Caki2 (cell line): Measurements from ENCODE around the gene AXIN1. TPM values are rescaled to one million over a fixed set of nuclear protein-coding genes. Genes with fewer than 3 reads are reported as not detected.
"Not testable (repeated sequence)": the region's sequence is repeated elsewhere in the genome, so short reads cannot be mapped to it uniquely, and the experiment has no call there.

Experiments
- DNase-seq: peaks from one replicate; pipeline ENCODE4 v3.0.0-alpha.2; 2015; ENCODE audit warnings: low read depth
- in situ Hi-C: cut with HindIII; loops from 2 replicates; pipeline ENCODE4 v1.10.0; 2016; ENCODE audit warnings: low sequenced_read_pairs, low pct_unique_long_range_greater_than_20kb, mixed read lengths
- total RNA-seq: library from RNA; depleted of rRNA; stranded (reverse); fragments of >200 nt; shearing (Covaris generic); gene quantifications from 2 replicates; pipeline ENCODE4 v1.2.3, GENCODE V29; 2014; ENCODE audit warnings: low replicate concordance; rRNA removed

AXIN1 gene, protein sequence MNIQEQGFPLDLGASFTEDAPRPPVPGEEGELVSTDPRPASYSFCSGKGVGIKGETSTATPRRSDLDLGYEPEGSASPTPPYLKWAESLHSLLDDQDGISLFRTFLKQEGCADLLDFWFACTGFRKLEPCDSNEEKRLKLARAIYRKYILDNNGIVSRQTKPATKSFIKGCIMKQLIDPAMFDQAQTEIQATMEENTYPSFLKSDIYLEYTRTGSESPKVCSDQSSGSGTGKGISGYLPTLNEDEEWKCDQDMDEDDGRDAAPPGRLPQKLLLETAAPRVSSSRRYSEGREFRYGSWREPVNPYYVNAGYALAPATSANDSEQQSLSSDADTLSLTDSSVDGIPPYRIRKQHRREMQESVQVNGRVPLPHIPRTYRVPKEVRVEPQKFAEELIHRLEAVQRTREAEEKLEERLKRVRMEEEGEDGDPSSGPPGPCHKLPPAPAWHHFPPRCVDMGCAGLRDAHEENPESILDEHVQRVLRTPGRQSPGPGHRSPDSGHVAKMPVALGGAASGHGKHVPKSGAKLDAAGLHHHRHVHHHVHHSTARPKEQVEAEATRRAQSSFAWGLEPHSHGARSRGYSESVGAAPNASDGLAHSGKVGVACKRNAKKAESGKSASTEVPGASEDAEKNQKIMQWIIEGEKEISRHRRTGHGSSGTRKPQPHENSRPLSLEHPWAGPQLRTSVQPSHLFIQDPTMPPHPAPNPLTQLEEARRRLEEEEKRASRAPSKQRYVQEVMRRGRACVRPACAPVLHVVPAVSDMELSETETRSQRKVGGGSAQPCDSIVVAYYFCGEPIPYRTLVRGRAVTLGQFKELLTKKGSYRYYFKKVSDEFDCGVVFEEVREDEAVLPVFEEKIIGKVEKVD
- 82.2 and 84.5 TPM in 2 replicates for total RNA-seq

DNA sequence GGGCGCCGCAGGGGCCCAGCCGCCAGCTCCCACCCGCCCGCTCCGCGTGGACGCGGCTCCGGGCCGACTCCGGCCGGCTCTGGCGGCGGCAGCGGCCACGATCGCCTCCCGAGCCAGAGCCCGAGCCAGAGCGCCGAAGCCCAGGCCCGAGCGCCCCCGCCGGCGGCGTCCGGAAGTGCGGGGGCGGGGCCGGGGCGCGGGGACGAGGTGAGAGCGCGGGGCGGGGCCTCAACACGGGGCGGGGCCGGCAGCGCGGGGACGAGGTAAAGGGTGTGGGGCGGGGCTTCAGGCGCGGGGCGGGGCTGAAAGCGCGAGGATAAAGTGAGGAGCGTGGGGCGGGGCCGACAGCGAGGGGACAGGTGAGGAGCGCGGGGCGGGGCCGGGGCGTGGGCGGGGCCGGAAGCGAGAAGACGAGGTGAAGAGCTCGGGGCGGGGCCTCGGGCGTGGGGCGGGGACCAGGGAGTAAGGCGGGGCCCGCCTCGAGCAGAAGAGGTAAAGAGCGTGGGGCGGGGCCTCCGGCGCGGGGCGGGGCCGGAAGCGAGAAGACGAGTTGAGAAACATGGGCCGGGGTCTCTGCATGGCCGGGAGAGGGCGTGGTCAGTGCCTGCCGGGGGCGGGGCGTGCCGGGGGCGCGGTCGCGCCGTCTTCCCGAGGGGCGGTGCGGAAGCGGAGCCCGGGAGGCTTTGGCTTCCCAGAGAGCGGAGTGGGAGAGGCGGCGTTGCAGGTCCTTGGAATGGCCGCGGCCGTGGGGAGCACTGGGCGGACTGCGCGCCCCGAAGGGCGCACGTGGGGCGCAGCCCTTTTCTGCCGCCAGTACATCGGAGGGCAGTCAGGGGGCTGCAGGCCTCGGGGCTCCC lies at the start of gene AXIN1:
Gene AXIN1 (minus strand): TSS at position 177 of the 857 bp plus-strand sequence. CDS start 5,698 bp downstream, outside the sequence.
- in situ Hi-C loops, result no loop called here
- DNase-seq, result peak; percentile 89

DNA sequence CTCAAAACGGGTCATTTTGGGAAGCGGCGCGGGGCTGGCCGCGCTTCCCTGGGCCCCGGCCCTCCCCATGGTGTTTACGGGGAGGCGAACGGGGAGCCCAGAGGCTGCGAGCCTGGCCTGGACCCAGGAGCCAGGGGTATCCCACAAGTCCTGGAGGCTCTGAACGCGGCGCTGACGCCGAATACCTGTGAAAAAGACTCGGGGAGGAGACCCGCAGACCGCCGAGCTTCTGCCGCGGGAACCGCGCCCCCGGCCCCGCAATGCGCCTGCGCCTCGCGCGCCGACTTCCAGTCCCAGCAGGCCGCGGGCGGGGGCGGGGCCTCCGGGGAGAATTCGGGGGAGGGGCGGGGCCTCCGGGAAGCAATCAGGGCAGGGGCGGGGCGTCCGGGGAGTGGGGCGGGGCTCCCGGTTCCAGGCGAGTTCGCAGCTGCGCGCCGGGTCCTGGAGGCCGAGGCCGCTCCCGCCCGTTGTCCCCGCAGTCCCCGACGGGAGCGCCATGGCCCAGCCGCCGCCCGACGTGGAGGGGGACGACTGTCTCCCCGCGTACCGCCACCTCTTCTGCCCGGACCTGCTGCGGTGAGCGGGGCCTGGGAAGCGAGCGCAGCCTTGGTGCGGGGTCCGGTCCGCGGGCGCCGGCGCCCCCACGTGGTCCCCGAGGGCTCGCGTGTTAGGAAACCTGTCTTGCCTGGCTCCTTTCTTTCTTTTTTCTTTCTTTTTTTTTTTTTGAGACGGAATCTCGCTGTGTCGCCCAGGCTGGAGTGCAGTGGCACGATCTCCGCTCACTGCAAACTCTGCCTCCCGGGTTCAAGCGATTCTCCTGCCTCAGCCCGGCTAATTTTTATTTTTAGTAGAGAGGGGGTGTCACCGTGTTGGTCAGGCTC lies 49.2 kb upstream of the AXIN1 start, which contains the start of gene DECR2:
Gene DECR2 (plus strand): TSS at position 418 of the 881 bp plus-strand sequence. CDS start 79 bp downstream, at position 497.
- DNase-seq, result peak; percentile 90
- in situ Hi-C loops, result no loop called here

DNA sequence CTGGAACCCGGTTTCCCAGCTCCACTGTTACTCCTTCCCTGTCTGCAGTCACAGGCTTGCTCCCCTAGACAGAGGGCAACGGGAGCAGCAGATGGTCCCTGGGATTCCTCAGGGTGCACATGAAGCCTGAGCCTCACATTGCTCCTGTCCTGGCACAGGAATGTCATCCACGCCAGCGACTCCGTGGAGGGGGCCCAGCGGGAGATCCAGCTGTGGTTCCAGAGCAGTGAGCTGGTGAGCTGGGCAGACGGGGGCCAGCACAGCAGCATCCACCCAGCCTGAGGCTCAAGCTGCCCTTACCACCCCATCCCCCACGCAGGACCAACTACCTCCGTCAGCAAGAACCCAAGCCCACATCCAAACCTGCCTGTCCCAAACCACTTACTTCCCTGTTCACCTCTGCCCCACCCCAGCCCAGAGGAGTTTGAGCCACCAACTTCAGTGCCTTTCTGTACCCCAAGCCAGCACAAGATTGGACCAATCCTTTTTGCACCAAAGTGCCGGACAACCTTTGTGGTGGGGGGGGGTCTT lies 47.6 kb upstream of the AXIN1 start:
- DNase-seq, result no peak
- in situ Hi-C loops, result no loop called here

DNA sequence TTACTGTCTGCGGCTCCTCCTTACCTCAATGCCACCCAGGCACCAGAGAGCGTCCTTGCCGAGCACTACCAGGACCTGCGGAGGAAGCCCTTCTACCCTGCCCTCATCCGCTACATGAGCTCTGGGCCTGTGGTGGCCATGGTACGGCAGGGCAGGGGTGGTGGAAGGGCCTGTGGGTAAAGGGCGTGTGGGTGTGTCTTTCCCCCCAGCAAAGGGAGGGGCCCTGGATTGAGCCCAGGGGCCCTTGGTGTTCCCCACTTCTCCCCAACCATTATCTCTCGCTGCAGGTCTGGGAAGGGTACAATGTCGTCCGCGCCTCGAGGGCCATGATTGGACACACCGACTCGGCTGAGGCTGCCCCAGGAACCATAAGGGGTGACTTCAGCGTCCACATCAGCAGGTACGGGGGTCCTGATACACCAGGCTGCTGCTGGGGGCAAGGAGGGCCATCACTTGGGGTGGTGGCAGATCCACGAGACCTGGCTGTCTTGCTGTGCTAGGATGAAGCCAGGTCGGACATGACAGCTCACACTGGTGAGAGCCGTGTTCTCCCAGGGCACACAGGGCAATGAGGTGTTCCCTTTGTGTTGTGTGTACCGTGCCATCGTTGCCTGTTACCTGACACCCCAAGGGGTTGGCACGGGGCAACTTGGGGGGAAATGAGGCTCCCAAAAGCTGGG lies 47.0 kb upstream of the AXIN1 start:
- in situ Hi-C loops, result no loop called here
- DNase-seq, result no peak

DNA sequence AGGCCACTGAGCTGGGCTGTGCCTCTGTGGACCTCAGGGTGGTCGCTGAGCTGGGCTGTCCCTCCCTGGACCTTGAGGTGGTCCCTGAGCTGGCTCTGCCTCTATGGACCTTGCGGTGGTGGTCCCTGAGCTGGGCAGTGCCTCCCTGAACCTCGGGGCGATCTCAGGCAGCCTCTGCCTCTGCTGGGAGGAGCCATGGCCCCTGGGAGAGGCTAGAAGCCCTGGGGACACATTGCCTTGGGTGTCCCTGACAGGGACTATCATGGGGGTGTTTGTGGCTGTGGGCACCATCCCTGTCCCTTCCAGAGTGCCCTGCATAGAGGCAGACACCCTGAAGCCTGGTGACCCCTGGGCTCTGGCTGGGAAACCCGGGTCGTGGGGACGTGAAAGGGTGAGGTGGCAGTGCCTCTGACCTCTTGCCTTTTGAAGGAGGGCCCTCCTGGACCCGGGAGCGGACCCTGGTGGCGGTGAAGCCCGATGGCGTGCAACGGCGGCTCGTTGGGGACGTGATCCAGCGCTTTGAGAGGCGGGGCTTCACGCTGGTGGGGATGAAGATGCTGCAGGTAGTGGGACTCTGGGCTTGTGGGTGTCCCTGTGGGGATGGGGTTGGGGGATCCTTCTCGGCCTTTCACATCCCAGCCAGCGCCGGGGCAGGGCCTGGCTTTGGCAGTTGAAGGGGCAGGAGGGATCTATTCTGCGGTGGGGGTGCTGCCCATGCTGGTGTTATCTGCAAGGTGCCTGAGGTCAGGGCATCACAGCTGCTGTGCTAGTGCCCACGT lies 46.2 kb upstream of the AXIN1 start:
- DNase-seq, result no peak
- in situ Hi-C loops, result no loop called here

DNA sequence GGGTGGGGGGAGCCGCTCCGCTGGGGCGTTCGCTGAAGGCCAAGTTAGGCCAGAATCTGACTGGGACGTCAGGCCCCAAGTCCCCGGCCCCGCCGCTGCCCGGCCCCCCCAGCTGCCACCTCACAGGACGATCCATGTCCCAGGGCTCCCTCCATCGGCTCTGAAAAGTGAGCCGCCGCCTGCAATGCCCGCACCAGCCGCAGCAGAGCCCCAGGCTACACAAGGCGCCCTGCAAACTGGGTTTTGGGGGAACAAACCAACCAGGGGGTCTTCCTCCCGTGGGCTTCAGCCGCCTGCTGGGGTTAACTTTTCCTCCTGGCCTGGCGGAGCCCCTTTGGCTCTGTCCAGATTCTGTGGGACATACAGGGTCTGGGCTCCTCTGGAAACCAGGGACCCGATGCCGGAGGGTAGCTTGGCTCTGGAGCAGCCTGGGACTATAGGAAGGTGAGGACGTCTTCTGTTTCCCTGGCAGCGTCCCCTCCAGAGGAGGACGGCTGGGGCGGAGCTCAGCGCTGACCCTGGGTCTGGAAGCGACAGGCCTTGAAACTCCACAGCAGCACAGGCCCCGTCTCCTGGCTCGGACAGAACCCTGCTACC lies 45.3 kb upstream of the AXIN1 start:
- peak; percentile 37 for DNase-seq
- in situ Hi-C loops, result no loop called here

DNA sequence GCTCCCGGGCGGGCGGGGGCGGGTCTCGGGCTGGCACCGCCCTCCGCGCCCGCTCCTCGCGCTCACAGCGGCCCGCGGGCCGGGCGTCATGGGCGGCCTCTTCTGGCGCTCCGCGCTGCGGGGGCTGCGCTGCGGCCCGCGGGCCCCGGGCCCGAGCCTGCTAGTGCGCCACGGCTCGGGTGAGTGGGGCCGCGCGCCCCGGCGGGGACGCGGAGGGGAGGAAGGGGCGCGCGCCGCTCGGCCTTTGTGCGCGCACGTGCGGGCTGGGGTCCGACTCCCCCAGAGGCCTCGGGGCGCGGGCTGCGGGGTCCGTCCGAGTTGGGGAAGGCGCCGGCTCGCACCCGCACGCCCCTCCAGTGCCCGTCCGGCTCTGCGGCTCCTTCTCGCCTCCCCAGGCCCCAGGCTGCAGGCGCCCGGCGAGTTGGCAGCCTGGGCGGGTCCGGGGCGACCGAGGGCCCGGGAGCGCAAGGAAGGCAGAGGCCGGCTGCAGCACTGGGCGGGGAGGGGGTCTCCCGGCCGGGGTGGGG lies 44.7 kb upstream of the AXIN1 start, which contains the start of gene NME4:
Gene NME4 (plus strand): TSS at position 65 of the 527 bp plus-strand sequence. CDS start 24 bp downstream, at position 89.
- peak; percentile 31 for DNase-seq
- in situ Hi-C loops, result no loop called here

DNA sequence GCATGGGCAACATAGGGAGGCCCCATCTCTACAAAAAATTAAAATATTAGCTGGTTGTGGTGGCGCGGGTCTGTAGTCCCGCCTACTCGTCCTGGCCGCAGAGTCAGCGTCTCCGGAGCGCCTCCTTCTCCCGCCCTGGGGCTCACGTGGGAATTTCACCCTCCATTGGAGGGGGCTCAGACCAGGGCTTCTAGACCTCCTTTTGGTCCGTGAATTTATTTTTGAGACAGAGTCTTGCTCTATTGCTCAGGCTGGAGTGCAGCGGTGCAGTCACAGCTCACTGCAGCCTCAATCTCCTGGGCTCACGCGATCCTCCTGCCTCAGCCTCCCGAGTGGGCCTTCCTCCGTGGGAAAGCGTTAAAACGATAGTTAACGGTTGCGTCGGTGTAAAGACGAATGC lies 44.1 kb upstream of the AXIN1 start:
- peak; percentile 56 for DNase-seq
- in situ Hi-C loops, result no loop called here

DNA sequence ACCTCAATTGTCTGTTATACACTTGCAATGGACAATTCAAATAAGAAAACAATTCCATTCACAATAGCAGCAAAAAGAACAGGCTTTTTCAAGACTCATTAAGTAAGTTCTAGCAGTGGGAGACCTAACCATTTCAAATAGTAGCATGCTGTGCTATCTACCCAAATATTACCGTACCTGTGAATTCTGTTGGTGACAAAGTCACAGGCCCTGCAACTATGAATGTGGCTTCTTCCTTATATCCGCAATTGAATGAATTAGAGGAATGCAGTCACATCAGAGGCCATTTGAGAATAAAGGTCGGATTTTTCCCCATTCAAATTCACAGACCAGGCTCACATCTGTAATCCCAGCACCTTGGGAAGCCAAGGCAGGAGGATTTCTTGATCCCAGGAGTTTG lies 43.7 kb upstream of the AXIN1 start:
- DNase-seq, result peak; percentile 47
- in situ Hi-C loops, result no loop called here

DNA sequence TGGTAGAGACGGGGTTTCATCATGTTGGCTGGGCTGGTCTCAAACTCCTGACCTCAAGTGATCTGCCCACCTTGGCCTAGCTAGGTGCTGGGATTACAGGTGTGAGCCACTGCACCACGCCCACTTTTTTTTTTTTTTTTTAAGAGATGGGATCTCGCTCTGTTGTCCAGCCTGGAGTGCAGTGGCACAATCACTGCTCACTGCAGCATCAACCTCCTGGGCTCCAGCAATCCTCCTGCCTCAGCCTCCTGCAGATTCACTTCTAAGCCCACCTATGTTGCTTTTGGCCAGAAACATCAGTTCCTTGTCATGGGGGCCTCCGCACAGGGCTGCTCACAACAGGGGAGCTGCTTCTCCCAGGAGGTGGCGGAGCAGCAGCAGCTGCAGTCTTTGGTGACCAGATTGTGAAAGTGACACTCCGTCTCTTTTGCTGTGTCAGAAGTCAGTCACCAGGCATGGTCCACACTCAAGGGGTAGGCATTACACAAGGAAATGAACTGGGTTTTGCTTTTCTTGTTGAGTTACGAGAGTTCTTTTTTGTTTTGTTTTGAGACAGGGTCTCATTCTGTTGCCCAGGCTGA lies 40.0 kb upstream of the AXIN1 start:
- in situ Hi-C loops, result no loop called here
- no peak for DNase-seq

DNA sequence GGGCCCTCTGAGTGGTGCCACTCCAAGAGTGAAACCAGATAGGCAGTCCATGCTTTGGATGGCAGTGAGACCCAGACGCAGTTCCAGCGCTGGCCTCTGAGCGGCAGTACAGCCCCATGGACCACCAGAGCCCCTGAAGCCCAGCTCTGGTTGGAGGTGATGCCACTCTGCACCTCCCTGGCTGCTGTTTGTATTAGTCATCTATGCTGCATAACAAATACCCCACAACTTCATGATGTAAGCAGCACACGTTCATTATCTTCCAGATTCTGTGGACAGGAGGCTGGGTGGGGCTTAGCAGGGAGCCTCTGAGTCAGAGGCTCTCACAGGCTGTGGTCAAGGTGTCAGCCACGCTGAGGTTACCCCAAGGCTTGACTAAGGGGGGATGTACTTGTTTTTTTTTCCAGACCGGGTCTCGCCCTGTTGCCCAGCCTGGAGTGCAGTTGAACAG lies 39.4 kb upstream of the AXIN1 start:
- peak; percentile 71 for DNase-seq
- in situ Hi-C loops, result no loop called here

DNA sequence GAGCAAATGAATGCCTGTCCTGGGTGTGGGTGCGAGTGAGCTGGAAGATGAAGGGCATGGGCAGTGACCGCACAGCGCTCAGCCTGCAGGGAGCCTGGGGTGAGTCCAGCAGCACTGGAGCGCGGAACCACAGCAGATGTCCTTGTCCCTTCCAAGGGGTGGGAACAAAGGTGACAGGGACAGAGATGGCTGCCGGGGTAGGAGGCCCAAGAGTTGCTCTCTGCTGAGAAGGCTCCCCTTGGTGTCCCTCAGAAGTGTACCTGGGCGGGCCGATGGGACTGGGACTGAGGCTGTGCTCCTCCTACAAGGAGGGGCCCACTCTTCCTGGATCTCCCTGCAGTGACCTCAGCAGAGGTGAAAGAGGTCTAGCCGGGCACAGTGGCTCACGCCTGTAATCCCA lies 36.8 kb upstream of the AXIN1 start:
- DNase-seq, result peak; percentile 55
- in situ Hi-C loops, result no loop called here

DNA sequence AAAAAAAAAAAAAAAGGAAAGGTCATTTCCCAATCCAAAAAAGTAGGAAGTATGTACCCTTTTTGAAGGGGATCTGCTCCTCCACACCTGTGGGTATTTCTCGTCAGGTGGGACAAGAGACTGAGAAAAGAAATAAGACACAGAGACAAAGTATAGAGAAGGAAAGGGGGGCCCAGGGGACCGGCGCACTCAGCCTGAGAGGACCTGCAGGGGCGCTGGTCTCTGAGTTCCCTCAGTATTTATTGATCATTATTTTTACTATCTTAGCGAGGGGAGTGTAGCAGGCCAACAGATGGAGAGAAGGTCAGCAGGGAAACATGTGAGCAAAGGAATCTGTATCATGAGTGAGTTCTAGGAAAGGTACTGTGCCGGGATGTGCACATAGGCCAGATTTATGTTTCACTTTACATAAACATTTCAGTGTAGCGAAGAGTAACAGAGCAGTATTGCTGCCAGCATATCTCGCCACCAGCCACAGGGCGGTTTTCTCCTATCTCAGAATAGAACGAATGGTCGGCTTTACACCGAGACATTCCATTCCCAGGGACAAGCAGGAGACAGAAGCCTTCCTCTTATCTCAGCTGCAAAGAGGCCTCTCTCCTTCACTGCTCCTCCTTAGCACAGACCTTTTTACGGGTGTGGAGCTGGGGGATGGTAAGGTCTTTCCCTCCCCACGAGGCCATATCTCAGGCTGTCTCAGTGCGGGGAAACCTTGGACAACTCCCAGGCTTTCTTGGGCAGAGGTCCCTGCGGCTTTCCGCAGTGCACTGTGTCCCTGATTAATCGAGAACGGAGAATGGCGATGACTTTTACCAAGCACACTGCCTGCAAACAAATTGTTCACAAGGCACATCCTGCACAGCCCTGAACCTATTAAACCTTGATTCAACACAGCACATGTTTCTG lies 35.5 kb upstream of the AXIN1 start:
- in situ Hi-C loops, DNase-seq: not testable (repeated sequence)

DNA sequence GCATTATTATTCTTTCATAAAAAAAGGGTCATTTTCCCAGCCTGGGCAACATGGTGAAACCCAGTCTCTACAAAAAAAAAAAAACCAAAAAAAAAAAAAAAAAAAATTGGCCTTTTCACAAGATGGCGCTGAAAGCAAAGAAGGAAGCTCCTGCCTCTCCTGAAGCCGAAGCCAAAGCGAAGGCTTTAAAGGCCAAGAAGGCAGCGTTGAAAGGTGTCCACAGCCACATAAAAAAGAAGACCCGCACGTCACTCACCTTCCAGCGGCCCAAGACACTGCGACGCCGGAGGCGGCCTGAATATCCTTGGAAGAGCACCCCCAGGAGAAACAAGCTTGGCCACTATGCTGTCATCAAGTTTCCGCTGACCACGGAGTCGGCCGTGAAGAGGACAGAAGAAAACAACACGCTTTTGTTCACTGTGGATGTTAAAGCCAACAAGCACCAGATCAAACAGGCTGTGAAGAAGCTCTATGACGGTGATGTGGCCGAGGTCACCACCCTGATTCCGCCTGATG lies 34.2 kb upstream of the AXIN1 start:
- in situ Hi-C loops, result no loop called here
- DNase-seq, result peak; percentile 51
